PFSK-1 (cell line): ENCODE data around the gene GNG7.

Experiments used
- FOXP2 ChIP-seq: optimal IDR thresholded peaks from 2 replicates; pipeline ENCODE3; 2011; ENCODE audit warnings: borderline replicate concordance, control low read depth, inconsistent platforms; ENCODE audit not compliant: insufficient read depth; ENCODE audit errors: extremely low read length, extremely low read depth
- POLR2AphosphoS5 ChIP-seq: IDR thresholded peaks from 2 replicates; pipeline ENCODE4 v1.6.1; 2012; ENCODE audit warnings: low read depth, mild to moderate bottlenecking, control low read depth, low read length, moderate library complexity
- SIN3A ChIP-seq: IDR thresholded peaks from 2 replicates; pipeline ENCODE4 v1.6.1; 2012; ENCODE audit warnings: mild to moderate bottlenecking, low read length, moderate library complexity, borderline replicate concordance; ENCODE audit not compliant: insufficient read depth
- TAF1 ChIP-seq: IDR thresholded peaks from 2 replicates; pipeline ENCODE4 v1.6.1; 2012; ENCODE audit warnings: low read length, control low read depth, borderline replicate concordance; ENCODE audit not compliant: insufficient read depth
- TF ChIP-seq, protein P1 (sequence below), 2 experiments: IDR thresholded peaks; 2 replicates each; pipeline versions ENCODE4 v1.6.1 to v1.8.0; 2011 to 2012; ENCODE audit warnings: low read depth in 2 of 2, low read length in 2 of 2, control low read depth in 1 of 2, inconsistent platforms in 1 of 2, mild to moderate bottlenecking in 1 of 2, moderate library complexity in 1 of 2; ENCODE audit not compliant: insufficient read depth in 1 of 2

Gene GNG7

GRCh38 chr19:2578901-2579677, 123.4 kb downstream of the GNG7 start:
- TF ChIP-seq, protein P1, sequence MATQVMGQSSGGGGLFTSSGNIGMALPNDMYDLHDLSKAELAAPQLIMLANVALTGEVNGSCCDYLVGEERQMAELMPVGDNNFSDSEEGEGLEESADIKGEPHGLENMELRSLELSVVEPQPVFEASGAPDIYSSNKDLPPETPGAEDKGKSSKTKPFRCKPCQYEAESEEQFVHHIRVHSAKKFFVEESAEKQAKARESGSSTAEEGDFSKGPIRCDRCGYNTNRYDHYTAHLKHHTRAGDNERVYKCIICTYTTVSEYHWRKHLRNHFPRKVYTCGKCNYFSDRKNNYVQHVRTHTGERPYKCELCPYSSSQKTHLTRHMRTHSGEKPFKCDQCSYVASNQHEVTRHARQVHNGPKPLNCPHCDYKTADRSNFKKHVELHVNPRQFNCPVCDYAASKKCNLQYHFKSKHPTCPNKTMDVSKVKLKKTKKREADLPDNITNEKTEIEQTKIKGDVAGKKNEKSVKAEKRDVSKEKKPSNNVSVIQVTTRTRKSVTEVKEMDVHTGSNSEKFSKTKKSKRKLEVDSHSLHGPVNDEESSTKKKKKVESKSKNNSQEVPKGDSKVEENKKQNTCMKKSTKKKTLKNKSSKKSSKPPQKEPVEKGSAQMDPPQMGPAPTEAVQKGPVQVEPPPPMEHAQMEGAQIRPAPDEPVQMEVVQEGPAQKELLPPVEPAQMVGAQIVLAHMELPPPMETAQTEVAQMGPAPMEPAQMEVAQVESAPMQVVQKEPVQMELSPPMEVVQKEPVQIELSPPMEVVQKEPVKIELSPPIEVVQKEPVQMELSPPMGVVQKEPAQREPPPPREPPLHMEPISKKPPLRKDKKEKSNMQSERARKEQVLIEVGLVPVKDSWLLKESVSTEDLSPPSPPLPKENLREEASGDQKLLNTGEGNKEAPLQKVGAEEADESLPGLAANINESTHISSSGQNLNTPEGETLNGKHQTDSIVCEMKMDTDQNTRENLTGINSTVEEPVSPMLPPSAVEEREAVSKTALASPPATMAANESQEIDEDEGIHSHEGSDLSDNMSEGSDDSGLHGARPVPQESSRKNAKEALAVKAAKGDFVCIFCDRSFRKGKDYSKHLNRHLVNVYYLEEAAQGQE (IDR thresholded peaks at IDR 0.05; ENCODE audit: insufficient read depth in 1 of 2, low read depth in 2 of 2, low read length in 2 of 2), result no peak
- TF ChIP-seq FOXP2 (no peak), POLR2AphosphoS5 (no peak), SIN3A (peak; percentile 62; the same call in 1 of the 2 replicates)

DNA sequence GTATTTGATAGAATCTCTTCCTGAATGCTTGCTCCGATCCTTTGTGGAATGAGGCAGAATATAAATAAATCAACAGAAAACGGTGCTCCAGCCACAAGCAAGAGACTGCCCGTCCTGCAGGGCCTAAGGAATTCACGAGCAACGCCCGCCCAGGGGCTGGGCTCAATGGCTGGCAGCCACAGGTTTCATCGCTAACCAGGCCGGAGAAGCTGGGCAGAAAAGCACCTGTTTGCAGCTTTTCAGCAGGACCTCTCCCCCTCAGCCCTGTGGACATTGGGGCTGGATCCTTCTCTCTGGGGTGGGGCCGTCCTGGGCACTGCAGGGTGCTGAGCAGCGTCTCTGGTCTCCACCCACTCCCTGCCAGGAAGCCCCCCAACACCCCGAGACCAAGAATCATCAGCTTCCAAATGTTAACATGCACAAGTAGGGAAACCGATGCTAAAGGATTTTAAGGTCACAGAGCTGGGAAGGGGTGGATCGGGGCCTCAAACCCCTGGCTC, 124.1 kb downstream of the GNG7 start:
- TF ChIP-seq FOXP2 (no peak), POLR2AphosphoS5 (no peak), TAF1 (no peak), SIN3A (no peak)
- TF ChIP-seq, protein P1 (IDR thresholded peaks at IDR 0.05; ENCODE audit: insufficient read depth in 1 of 2, low read depth in 2 of 2, low read length in 2 of 2), result no peak

GRCh38 chr19:2577722-2578335, 124.7 kb downstream of the GNG7 start:
- TF ChIP-seq FOXP2, result no peak
- TF ChIP-seq POLR2AphosphoS5, result no peak
- no peak for TF ChIP-seq TAF1
- TF ChIP-seq, protein P1 (IDR thresholded peaks at IDR 0.05; ENCODE audit: insufficient read depth in 1 of 2, low read depth in 2 of 2, low read length in 2 of 2), result no peak
- TF ChIP-seq SIN3A, result no peak

GRCh38 chr19:2575734-2576481, 126.6 kb downstream of the GNG7 start:
- TF ChIP-seq SIN3A (no peak), FOXP2 (peak; percentile 88), POLR2AphosphoS5 (no peak), TAF1 (no peak)
- TF ChIP-seq, protein P1 (IDR thresholded peaks at IDR 0.05; ENCODE audit: insufficient read depth in 1 of 2, low read depth in 2 of 2, low read length in 2 of 2), result no peak
